HG03103 (cell line): ENCODE measurements around the gene DUOX2.
"Not testable (repeated sequence)": the region's sequence is repeated elsewhere in the genome, so short reads cannot be mapped to it uniquely, and the experiment has no call there.

Source experiments
- ATAC-seq: cut with Tn5 transposase; IDR thresholded peaks from one replicate; pipeline ENCODE4 v1.9.1; 2021; ENCODE audit warnings: low read depth; ENCODE audit not compliant: unreplicated experiment

The DUOX2 gene

DNA sequence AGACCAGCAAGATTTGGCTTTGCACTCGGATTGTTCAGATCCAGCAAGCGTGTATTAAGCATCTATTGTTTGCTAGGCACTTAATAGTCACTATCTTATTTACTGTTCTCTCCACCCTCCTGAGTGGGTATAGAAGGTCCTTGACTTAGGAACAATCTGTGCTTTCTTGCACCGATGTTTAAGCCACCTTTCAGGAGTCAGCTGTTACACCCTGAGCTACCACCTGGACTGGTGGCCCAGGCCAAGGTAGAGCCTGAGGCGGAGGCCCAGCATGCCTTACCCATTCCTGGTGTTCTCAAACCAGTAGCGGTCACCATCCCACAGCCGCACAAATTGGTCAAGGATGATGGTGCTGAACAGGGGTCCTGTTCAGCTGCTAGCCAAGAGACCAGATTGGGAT is 25.8 kb upstream of the DUOX2 start:
- no peak for ATAC-seq

DNA sequence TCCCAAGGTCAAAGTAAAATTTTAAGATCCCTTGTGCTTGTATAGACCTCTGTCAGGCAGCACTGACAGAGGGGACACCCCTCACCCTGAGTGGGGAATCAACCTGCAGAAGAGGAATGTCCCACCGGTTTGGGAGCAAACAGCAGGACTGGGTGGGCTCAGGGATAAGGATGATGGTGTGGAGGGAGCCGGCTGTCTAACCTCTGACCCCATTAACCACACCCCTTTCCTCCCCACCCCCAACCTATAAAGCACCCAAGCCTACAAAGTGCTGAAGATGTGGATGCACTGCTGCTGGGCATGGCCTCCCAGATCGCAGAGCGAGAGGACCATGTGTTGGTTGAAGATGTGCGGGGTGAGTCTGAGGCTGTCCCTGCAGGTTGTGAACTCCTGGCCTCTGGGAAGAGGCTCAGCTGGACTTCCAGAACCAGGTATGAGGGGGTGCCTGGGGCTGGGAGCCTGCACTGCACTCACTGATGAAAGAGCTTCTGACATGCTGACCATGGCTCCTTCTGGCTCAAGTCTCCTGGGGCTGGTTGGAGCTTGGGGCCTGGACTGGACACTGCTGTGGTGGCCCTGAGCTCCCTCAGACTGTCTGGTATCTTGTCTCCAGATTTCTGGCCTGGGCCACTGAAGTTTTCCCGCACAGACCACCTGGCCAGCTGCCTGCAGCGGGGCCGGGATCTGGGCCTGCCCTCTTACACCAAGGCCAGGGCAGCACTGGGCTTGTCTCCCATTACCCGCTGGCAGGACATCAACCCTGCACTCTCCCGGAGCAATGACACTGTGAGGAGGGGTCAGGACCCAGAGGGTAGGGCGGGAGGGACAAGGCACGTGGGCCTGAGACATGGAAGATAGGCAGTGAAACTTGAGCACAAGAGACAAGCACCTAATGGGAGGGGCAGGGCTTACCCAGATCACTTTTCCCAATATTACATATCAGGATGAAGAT is 25.1 kb upstream of the DUOX2 start:
- no peak for ATAC-seq

DNA sequence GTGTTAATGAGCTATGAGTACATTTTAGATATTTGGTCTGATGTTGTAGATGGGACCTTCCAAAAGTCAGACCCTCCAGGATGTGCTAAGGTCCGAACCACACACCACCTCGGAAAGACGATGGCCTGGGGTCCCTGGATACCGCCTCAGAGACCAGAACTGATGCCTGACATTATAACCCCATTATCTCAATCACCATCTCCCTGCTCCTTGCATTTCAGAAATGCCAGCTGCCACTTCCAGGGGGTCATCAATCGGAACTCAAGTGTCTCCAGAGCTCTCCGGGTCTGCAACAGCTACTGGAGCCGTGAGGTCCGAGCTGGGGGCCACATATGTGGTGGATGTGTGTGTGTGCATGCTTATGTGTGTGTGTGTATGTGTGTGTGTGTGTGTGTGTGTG is 23.7 kb upstream of the DUOX2 start:
- no peak for ATAC-seq

DNA sequence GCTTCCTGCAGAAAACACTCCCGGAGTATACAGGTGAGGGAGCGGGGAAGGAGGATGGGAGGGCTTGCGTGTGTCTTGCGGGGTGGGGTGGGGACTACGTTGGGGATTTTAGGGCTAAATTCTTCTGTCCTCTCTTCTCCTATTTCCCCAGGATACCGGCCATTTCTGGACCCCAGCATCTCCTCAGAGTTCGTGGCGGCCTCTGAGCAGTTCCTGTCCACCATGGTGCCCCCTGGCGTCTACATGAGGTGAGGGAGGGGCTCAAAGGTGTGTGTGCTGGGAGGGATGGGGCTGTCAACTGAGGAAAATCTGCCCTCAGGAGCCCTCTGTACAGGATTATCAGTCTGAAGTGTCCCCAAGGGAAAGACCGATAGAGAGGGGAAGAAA is 22.4 kb upstream of the DUOX2 start:
- ATAC-seq: no peak

DNA sequence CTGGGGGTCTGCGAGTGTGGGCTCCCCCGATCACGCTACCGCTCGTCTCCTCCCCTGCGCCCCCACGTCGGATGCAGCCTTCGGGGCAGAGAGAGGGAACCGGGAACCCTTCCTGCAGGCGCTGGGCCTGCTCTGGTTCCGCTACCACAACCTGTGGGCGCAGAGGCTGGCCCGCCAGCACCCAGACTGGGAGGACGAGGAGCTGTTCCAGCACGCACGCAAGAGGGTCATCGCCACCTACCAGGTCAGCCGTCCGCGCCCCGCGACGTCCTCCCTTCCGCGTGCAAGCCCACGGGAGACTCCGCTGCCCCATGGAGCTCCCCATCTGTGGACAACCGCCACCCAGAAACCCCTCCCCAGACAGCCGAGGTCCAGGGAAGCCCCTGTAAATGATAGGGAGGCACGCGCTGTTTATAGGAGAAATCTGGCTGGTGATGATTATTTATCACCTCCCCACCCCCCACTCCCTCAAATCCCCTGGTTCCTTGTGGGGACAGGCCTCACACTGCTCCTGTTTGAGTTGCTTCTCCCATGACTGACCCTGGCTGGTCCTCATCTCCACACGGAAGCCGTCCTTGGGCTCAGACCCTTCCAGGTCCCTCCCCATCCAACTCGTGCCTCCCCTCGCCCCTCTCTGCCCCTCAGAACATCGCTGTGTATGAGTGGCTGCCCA is 21.9 kb upstream of the DUOX2 start:
- ATAC-seq: not testable (repeated sequence)

DNA sequence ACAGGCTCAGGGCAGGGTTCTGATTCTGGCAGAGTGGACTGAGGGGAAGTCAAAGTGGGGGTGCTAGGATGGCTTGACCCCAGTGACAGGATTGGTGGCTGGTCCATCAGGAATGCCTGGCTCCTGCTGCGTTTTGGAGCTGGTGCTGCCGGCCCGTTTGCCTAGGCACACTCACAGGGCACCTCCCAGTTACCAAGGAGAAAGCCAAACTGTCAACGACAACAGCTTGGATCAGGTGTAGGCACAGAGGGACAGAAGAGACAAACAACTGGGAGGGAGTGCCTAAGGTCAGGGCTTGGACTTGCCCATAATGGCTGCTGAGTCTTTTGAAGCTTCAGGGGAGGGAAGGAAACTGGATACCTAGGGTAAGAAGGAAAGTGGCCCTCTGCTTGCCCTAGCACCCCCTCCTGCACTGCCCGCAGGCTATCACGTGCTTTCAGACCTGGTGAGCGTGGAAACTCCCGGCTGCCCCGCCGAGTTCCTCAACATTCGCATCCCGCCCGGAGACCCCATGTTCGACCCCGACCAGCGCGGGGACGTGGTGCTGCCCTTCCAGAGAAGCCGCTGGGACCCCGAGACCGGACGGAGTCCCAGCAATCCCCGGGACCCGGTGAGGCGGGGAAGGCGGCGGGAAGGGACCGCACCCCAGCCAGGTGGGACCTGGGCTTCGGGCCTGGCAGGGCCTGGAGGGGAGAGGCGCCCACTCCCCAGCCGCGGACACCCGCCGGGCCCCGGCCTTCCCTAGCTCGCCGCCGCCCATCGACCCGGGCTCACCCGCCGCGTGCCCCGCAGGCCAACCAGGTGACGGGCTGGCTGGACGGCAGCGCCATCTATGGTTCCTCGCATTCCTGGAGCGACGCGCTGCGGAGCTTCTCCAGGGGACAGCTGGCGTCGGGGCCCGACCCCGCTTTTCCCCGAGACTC is 21.0 kb upstream of the DUOX2 start:
- no peak for ATAC-seq

DNA sequence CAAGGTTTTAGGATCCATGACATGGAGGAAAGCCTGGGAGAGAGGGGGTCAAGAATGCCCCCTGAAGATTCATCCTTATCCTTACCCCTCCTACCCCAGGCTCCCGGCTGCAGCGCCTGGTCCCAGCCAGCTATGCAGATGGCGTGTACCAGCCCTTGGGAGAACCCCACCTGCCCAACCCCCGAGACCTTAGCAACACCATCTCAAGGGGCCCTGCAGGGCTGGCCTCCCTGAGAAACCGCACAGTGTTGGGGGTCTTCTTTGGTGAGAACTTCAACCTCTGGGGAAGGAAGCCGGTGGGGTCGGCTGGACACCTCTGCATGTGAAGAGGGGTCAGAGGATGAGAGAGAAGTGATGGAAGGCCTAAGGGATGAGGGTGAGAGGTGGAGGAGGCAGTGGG is 20.1 kb upstream of the DUOX2 start:
- ATAC-seq: no peak

DNA sequence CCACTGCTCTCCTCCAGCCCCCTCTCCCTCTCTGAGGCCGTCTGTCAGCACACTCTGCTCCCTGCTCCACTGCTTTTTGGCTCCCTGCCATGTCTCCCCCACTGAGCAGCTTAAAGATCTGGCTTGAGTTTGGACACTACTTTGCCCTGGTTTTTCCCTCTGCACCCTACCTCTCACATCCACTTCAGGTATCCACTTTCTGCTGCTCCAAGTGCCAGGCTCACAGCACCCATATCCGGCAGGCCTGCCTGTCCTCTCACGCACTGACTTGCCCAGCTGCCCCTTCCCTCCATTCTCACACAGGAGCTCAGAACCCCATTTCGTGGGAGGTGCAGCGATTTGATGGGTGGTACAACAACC is 19.6 kb upstream of the DUOX2 start:
- ATAC-seq: no peak

DNA sequence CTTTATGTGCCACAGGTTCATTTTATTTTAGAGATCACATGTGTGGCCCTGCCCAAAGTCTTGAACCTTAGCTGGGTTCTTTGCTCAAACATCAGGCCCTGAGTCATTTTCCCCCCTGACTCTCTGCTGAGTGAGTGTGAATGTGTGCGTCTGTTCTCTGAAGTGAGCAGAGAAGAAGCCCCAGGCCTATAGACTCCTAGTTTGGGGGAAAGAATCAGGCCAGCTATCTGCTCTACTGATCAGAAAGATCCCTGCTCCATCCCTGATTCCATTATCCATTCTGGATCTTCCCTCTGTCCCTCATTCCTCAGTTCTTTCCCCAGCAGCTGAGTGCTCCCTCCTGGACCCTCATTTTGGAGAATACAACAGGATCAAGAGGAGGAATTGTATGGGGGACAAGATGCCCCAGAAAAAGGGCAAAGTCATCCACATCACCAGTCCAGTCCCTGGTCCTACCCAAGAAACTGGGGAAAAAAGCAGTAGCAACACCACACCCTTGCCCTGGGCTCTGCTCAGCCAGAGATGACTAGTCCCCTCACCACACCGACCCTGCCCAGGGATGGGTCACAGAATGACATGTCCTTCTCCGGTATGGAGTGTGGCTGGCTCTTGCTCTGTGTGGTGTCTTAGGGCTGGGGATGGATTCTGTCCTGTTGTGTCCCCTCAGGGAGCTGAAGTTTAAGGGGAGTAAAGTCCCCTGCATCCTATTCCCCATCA is 19.0 kb upstream of the DUOX2 start:
- no peak for ATAC-seq

DNA sequence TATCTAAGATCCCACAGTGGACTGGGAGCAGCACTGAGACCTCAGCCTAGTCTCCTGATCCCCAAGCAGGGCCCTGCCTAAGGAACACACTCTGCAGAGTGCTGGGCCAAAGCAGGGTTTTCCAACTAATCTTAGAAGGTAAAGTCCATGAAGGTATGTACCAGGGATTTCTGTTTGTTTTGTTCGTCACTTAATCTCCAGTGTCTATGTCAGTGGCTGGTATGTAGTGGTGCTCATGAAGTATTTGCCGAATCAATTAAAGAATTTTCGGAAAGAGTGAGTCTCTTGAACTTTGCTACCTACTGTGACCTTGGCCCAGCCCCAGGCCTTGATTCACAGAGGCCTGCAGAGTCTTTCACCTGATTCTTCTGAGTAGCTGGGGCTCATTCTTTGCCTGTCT is 17.5 kb upstream of the DUOX2 start:
- no peak for ATAC-seq

DNA sequence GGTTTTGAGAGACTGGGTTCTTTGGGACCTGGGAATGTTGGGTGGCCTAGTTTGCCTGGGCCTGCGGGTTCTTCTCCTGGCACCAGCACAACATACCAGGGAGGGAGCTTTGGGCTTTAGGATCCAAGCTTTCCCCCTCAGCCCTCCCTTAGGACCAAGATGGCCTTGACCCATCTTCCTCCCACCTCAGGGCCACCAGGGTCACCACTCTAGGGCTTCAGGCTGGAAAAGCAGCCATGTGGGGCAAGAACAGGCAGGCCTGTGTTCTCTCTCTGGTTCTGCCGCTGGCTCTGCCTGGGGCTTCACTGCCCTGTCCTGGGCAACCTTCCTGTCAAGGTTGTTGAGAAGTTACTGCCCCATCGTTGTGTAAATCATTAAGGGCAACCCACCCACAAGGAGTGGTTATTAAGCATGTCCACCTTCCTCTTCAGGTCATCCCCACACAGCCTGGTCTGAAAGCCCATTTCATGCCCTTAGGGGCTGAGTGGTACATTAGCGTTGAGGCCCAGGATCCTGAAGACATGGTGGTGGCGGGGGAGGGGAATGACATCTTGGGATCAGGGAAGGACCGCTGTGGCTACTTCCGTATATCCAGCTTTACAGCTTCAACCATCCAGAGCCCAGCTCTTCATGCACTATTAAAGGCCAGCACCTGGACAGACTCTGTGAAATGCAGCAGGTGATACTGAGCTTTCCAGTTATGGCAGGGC is 16.5 kb upstream of the DUOX2 start:
- no peak for ATAC-seq

DNA sequence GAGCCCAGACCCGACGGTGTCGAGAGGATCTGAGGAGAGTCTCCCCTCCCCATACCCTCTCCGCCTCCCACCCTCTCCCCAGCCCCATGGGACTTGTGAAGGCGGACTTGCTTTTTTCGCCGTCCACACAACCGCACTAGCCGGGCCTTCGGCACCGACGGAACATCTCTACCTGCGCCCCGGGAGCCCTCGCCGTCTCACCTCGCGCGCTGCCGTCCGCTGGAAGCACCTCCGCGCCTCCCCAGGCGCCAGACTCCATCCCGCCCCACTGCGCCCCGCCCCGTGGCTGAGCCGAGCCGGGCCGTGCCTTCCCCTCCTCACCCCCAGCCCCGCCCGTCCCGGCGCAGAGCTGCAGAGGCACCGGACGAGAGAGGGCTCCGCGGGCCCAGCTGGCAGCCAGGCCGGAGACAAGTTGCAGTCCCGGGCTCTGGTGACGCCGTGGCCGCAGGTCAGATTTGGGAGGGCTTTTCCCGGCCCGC is 15.7 kb upstream of the DUOX2 start, which contains the start of the genes DUOX1 and DUOXA1:
DUOX1 (plus strand) TSS at position 344 of the 479 bp plus-strand sequence. CDS start 1,973 bp downstream, outside the sequence.
DUOXA1 (minus strand) TSS at position 229 of the 479 bp plus-strand sequence. CDS start 6,865 bp downstream, outside the sequence.
- ATAC-seq: no peak

DNA sequence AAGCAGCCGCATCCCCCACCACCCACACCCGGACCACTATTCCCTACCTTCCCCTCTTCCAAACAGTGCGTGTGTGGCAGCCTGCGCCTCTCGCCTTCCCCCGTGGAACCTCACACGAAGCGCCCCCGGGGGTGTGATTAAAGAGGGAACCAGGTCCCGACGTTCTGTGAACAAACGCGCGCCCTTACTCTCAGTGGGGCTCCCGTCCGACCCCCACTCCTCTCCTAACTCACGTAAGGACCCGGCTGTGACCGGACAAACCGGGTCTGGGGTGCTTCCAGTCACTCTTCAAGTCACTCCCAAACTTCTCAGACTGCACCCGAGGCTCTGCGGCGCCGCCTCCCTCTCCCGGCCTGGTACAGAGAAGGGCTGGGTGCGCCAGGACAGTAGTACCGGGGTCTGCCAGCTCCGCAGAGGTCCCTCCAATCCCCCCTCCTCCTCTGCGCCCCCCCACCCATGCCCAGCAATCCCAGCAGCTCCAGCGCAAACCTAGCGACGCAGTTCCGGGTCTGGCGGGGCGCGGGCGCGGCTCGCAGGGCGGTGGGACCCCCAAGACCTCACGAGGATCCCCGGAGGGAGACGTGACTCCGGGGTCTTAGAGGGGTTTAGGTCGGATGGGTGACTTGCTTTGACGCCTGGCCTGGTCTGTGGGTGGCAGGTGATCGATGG is 15.1 kb upstream of the DUOX2 start:
- no peak for ATAC-seq

DNA sequence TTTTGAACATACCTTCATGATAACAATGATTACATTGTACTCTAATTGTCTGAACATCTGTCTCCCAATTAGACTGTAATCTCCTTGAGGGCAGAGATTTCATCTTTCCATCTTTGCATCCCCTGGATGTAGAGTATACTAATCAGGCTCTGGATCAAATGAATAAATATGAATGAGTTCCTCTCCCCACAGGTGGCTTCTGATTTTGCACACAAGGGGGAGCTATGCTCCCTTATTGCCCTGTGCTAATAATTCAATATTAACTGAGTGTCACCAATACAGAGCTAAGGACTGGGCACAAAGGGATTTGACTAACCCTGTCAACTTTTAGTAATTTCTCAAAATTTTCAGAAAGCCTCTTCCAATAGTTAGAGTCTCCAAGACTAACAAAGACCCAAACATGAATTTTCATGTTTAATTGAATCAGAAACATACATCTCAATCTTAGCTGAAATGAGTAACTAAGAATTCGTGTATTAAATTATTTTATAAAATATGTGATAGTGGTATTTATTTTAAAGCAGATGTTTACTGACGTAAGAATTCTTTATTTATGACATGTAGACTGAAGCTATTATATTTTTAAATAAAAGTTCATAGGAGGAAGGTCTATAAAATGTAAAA is 12.7 kb upstream of the DUOX2 start:
- ATAC-seq: no peak

DNA sequence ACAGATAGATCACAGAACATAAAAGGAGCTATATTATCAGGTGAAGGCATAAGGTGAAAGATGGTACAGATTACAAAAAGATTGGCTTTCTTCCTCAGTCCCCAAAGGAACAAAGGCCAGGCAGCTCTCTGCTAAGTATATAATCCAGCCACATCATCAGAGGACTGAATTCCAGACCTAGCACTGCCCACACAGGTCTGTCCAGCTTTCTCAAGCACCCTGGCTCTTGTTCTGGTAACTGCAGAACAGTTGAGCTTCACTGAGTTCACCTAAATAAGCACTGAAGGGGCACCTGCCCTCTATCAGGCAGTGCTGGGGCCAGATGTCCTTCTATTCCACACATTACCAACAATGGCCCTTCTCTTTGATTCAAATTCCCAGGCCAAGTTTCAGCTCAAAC is 9.4 kb upstream of the DUOX2 start:
- ATAC-seq: no peak

DNA sequence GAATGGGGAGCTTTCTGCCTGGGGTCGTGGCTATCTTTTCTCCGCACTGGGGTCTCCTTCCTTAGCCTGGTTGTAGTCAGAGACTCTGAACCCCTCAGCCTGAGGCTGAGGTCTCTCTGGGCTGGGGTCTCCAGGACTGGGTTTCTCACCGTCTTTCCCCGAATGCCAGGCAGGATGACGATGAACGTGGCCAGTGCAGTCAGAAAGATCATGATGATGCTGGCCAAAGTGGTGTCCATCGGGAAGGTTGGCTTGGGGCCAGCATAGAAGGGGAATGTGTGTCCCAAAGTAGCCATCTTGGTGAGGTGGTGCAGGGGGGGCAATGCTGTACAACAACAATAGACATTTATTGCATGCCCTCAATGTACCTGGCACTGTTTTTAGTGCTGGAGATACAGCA is 8.7 kb upstream of the DUOX2 start:
- ATAC-seq: no peak

DNA sequence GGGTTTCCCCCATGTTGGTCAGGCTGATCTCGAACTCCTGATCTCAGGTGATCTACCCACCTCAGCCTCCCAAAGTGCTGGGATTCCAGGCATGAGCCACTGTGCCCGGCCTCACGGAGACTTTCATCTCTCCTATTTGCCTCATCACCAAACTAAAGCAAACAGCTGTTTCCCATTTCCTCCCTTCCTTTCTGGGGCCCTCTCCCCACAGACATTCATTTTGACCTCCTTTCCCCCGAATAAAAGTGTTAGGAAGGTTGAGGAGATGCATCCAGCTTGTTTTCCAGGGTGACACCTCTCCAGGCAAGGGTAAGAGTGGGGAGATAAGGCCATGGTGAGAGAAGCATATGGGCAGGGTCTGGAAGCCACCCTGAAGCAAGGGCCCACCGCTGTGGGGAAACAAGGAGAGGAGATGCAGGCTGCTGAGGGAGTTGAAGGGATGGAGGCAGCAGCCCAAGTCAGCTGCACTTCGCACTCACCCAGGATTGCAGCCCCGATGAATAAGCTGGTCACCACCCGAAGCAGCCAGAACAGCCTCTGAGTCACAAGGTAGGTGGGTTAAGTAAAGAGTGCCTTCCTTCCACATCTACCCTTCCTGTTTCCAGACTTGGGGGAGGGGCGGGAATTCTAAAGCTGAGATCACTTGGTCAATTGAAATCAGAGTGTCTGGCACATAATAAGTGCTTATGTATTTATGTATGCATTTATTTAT is 7.9 kb upstream of the DUOX2 start:
- no peak for ATAC-seq

DNA sequence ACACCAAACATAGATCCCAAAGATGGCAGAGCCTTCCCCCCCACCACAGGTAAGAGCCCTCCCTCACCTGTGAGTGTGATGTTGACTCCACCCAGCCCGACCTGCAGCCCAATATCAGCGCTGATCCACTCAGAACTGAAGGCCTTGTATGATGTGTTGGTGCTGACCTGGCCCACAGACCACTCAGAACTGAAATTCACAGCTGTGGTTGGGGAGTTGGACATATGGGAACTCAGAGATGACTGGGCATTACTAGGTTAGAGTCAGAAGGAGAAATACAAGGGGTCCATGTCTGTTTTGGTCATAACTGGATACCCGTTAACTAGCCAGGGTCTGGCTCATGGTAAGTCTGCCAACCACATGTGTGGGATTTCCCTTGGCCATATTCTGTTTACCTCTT is 7.0 kb upstream of the DUOX2 start:
- ATAC-seq: no peak
